GM12864 (cell line): ENCODE measurements around the gene C1orf174.

Experiments used
- DNase-seq: peaks from one replicate; pipeline ENCODE4 v3.0.0-alpha.2; 2011; ENCODE audit warnings: low read depth
- H3K4me3 ChIP-seq: 2 replicates; pipeline ENCODE4 v1.5.1; 2011; ENCODE audit warnings: mild to moderate bottlenecking, low read depth, low read length, control low read depth
- TF ChIP-seq, protein P1 (sequence below): IDR thresholded peaks from 2 replicates; pipeline ENCODE4 v1.5.1; 2011; ENCODE audit warnings: low read depth, mild to moderate bottlenecking, moderate library complexity, low read length, control low read depth, inconsistent platforms; ENCODE audit errors: missing control alignments

The C1orf174 gene

DNA sequence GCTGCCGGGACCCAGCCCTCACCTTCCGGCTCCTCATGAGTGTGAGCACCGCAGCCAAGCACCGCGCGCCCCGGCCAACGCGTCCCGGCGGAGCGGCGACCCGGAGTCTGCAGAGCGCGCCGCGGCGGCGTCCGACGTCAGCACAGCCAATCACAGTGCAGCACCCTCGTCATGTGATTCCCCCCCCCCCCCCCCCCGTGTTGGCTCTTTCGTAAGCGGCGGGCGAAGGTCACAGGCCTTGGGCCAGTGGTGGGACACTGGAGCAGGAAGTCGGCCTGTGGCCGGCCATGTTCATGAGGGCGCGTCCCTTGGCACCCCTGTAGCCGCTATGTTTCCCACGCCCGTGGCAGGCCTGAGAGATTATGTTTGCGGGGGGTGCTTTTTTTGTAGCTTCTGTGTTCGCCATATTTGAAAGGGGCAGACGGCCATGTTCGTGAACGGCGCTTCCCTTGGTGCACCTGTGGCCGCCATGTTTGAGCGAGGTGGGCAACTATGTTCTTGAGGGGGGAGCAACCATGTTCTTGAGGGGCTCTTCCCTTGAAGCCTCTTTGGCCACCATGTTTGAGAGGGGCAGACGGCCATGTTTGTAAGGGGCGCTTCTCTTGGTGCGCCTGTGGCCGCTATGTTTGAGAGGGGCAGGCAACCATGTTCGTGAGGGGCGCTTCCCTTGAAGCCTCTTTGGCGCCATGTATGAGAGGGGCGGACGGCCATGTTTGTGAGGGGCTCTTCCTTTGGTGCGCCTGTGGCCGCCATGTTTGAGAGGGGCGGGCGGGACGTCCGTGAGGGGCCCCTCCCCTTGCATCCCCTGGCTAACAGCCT lies at the start of gene C1orf174:
Gene C1orf174 (minus strand): TSS at position 123 of the 819 bp plus-strand sequence. CDS start 86 bp downstream, at position 37.
- H3K4me3 ChIP-seq: peak within 1 kb of the TSS; percentile 95
- peak; percentile 93 for DNase-seq
- TF ChIP-seq, protein P1, sequence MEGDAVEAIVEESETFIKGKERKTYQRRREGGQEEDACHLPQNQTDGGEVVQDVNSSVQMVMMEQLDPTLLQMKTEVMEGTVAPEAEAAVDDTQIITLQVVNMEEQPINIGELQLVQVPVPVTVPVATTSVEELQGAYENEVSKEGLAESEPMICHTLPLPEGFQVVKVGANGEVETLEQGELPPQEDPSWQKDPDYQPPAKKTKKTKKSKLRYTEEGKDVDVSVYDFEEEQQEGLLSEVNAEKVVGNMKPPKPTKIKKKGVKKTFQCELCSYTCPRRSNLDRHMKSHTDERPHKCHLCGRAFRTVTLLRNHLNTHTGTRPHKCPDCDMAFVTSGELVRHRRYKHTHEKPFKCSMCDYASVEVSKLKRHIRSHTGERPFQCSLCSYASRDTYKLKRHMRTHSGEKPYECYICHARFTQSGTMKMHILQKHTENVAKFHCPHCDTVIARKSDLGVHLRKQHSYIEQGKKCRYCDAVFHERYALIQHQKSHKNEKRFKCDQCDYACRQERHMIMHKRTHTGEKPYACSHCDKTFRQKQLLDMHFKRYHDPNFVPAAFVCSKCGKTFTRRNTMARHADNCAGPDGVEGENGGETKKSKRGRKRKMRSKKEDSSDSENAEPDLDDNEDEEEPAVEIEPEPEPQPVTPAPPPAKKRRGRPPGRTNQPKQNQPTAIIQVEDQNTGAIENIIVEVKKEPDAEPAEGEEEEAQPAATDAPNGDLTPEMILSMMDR: no peak

DNA sequence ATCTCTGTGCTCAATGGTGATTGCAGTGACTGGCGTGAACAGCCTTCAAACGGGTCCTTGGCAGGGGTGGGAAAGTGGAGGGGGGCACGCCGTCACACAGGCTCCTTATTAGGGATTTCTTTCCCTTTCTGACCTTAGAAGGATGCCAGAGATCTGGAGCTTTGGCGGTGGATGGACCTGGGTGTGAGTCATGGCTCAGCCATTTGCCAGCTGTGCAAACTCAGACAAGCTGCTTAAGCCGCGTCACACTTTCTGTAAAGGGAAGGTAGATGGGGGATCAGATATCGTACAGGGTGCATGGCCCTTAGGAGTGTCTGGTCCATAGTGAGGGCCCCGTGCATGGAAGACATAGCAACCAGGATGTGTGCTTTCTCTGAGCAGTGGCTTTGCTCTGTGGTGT lies 48.3 kb upstream of the C1orf174 start:
- DNase-seq: no peak
- no peak overlapping the region for H3K4me3 ChIP-seq
- TF ChIP-seq, protein P1: no peak

DNA sequence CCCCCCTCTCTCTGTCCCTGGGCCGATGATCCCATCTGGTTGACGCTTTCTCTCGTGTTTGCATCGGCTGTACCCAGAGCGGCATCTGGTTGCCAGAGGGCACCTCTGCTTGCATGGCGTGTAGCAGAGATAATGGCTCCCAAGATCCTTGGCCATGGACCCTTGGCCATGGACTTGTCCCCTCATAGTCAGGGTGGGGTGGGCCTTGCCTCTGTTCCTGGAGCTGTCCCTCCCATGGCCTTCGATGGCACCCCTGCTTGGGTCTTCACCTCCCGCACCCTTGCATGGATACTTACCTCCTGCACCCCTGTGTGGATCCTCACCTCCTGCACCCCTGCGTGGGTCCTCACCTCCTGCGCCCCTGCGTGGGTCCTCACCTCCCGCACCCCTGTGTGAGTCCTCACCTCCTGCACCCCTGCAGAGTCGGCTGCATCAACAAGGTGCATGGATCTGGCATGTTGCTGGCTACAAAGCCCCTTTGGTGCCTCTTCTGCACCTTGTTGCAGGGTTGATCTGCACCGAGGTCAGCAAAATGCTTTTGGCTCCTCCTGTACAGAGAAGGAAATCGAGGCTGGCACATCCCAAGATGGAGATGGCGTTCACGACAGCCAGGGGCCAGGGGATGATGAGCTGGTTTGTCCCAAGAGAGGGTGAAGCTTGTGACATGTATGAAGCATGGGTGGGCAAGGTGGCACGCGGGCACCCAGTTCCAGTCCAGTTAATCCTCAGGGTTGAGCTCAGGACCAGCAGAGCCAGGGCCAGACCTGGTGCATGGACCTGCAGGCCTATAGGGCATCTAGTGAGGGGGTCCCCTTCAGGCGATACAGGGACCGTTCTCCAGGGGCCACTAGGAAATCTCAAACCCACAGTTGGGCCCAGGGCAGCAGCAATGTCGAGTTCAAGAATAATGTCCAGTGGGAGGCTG lies 46.1 kb upstream of the C1orf174 start:
- no peak for DNase-seq
- TF ChIP-seq, protein P1: no peak
- no peak overlapping the region for H3K4me3 ChIP-seq

DNA sequence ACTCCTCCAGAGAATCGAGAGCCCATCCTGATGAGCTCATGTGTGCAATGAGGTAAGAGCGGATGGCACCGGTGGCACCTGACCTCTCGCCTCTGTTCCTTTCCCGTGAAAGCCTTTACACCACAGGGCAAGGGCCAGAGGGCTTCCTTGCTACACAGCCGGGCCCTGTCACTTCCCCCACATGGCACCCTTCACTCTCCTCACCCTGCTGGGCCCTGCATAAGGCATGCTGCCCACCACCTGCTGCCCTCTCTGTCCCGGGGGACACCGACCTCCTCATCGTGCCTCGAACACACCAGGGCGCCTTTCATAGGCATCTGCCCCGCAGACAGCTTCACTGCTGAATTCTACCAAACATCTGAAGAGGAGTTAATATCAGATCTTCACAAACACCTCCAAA lies 45.1 kb upstream of the C1orf174 start:
- no peak overlapping the region for H3K4me3 ChIP-seq
- TF ChIP-seq, protein P1: no peak
- no peak for DNase-seq

DNA sequence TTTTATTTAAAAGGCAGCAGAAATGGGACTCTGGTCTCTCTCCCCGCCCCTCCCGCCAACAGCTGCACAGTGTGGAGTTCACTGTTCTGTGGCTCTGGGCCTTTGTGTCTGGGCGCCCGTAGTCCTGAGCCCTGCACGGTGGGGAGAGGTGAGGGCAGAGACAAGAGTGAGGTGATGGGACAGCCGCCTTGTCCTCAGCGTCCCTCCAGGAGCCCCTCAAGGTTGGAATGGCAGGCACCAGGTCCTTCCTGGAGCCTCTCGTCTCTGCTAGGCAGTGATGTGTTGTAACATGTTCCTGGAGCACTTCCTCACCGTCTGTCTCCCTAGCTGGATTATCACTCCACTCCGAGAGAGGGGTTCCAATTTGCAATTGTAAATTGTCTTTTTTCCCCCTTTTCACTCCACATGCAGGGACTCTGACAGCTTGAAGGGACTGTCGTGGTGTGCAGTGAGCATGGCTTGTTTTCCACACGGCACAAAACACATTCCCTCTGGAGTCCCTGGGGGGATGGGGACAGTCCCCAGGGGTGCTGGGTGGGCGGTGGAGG lies 44.6 kb upstream of the C1orf174 start:
- DNase-seq: no peak
- H3K4me3 ChIP-seq: no peak overlapping the region
- TF ChIP-seq, protein P1: no peak

DNA sequence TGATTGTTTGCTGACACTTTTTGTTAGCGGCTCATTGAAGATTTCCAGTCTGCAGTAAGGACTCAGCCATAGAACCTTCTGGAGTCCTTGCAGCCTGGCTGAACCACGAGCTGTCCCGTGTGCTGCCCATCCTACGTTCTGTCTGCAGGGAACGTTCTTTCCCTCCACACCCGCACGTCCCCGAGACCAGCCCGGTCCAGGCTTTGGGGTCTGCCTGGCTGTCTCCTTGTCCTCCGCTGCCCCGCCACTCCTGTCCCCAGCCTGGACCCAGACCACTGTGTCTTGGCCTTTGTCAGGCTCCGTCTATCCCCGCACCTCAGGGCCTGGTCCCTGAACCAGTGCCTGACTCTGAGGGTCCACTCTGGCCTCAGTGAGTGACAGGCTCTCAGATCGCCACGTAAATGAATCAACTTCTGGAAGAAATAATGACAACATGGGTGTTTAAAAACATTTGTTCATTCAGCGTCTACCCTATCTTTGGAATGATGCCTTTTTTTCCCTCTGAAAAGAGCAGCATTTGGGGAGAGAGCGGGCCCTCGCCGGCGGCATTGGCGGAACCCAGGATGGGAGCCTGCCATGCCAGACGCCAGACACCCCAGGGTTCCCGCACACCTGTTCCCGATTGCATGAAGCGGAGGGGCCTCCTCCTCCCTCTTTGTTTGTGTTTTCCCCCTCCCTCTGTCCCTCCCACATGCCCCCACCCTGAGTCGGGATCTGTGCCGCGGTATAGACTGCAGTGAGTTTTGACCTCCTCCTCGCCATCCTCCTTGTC lies 43.9 kb upstream of the C1orf174 start:
- TF ChIP-seq, protein P1: no peak
- H3K4me3 ChIP-seq: no peak overlapping the region
- no peak for DNase-seq
